Transverse colon (tissue), 4 donors: ENCODE results near the gene KRTAP10-6. TPM values are rescaled to one million over a fixed set of nuclear protein-coding genes. Genes with fewer than 3 reads are reported as not detected.

ENCODE experiments used
- DNase-seq: peaks from one replicate; pipeline ENCODE4 v3.0.0-alpha.2; 2019
- H3K27ac ChIP-seq, 4 donors: fragments of 200-600 bp; sonication (generic); 2 replicates each; pipeline ENCODE4 v1.5.1; 2016 to 2018; ENCODE audit warnings: inconsistent platforms in 4 of 4
- H3K27me3 ChIP-seq: fragments of 200-600 bp; sonication (generic); 2 replicates; pipeline ENCODE4 v1.5.1; 2017; ENCODE audit warnings: inconsistent platforms
- H3K36me3 ChIP-seq, 4 donors: fragments of 200-600 bp; sonication (generic); 2 replicates each; pipeline ENCODE4 v1.5.1; 2017 to 2019; ENCODE audit warnings: inconsistent platforms in 4 of 4
- H3K4me1 ChIP-seq, 4 donors: fragments of 200-600 bp; sonication (generic); 2 replicates each; pipeline ENCODE4 v1.5.1; 2017 to 2020; ENCODE audit warnings: inconsistent platforms in 4 of 4
- H3K4me3 ChIP-seq, 4 donors: fragments of 200-600 bp; sonication (generic); 1 replicate in 1 of 4; 2 replicates in 3 of 4; pipeline versions ENCODE4 v1.5.1 to v1.6.1; 2017 to 2019; ENCODE audit warnings: inconsistent platforms in 4 of 4
- H3K9me3 ChIP-seq, 2 donors: fragments of 200-600 bp; sonication (generic); 2 replicates each; pipeline ENCODE4 v1.5.1; 2017 to 2019; ENCODE audit warnings: inconsistent platforms in 2 of 2
- EP300 ChIP-seq: sonication (generic); formaldehyde crosslinking; IDR thresholded peaks from one replicate; pipeline ENCODE4 v1.6.1; 2017; ENCODE audit warnings: antibody characterized with exemption, low read depth
- POLR2A ChIP-seq: fragments of 450-650 bp; IDR thresholded peaks from one replicate; pipeline ENCODE4 v1.6.1; 2016; ENCODE audit warnings: antibody characterized with exemption, mild to moderate bottlenecking, moderate library complexity
- POLR2AphosphoS5 ChIP-seq, 3 donors: sonication (generic); formaldehyde crosslinking; IDR thresholded peaks; one replicate each; pipeline ENCODE4 v1.6.1; 2016; ENCODE audit warnings: antibody characterized with exemption in 3 of 3
- WGBS, 2 donors: methylation state at CpG; one replicate each; pipeline ENCODE4 v1.1.5; 2018; ENCODE audit warnings: low coverage in 1 of 2; 5-methylcytosine and 5-hydroxymethylcytosine counted together
- in situ Hi-C, 4 donors: fragments of 200-750 bp; cut with MboI; loops; one replicate each; pipeline versions ENCODE4 v1.15.0 to v1.15.1; 2017; ENCODE audit warnings: low sequenced_read_pairs in 3 of 4, low pct_ligation_motif_present in 1 of 4, low pct_unique_long_range_greater_than_20kb in 1 of 4
- intact Hi-C: fragments of 100-400 bp; cut with DNase I; formaldehyde crosslinking; loops from one replicate; pipeline ENCODE4 v1.15.1; 2023; ENCODE audit warnings: low total_unique reads
- total RNA-seq, 4 donors: library from RNA; depleted of rRNA; stranded (reverse); fragments of >200 nt; gene quantifications; one replicate each; pipeline ENCODE4 v1.1.0, GENCODE V29; 2016
- TF ChIP-seq, protein P1 (sequence below), 5 experiments: fragments of 200-600 bp in 3 of 5; fragments of 450-650 bp in 2 of 5; sonication (generic) in 3 of 5; IDR thresholded peaks; 1 replicate in 2 of 5; 2 replicates in 3 of 5; pipeline ENCODE4 v1.5.1; 2016 to 2017; ENCODE audit warnings: antibody characterized with exemption in 5 of 5, inconsistent platforms in 3 of 5, mild to moderate bottlenecking in 2 of 5, moderate library complexity in 1 of 5

KRTAP10-6 gene
- total RNA-seq, 4 donors from 2014 or later: not detected

DNA sequence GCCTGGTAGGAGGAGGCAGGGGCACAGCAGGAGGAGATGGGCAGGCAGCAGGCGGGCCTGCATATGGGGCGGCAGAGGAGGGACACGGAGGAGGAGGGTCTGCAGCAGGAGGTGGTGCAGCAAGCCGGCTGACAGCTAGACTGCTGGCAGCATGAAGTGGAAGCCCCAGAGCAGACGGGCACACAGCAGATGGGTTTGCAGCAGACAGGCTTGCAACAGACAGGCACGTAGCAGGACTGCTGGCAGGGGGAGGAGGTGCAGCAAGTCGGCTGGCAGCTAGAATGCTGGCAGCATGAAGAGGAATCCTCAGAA lies 12.5 kb downstream of the KRTAP10-6 start:
- Histone ChIP-seq H3K9me3 (peaks cover 9 to 12% of the 10 kb centered on the region in 2 donors), H3K27me3 (peaks cover 1% of the 10 kb centered on the region), H3K4me3 (no peak overlapping the region), H3K36me3 (no peaks in the 10 kb centered on the region), H3K4me1 (peaks cover 0 to 4% (median under 1%) of the 10 kb centered on the region in 4 donors), H3K27ac (no peak overlapping the region)
- WGBS, 2 donors: 62 to 100% methylated on average over 3 to 7 of the region's 7 CpGs
- TF ChIP-seq POLR2A (no peak), POLR2AphosphoS5 (IDR thresholded peaks at IDR 0.05) (no peak), EP300 (no peak)
- TF ChIP-seq, protein P1, sequence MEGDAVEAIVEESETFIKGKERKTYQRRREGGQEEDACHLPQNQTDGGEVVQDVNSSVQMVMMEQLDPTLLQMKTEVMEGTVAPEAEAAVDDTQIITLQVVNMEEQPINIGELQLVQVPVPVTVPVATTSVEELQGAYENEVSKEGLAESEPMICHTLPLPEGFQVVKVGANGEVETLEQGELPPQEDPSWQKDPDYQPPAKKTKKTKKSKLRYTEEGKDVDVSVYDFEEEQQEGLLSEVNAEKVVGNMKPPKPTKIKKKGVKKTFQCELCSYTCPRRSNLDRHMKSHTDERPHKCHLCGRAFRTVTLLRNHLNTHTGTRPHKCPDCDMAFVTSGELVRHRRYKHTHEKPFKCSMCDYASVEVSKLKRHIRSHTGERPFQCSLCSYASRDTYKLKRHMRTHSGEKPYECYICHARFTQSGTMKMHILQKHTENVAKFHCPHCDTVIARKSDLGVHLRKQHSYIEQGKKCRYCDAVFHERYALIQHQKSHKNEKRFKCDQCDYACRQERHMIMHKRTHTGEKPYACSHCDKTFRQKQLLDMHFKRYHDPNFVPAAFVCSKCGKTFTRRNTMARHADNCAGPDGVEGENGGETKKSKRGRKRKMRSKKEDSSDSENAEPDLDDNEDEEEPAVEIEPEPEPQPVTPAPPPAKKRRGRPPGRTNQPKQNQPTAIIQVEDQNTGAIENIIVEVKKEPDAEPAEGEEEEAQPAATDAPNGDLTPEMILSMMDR (IDR thresholded peaks at IDR 0.05): no peak
- in situ Hi-C loops: loop anchor here in 2 of 4 donors (25.0 kb wide), 1 partner anchor 108 kb away; the partner anchor contains the start of genes KRTAP10-12 (in 2 of the 2) and KRTAP12-1 (in 2 of the 2)
- no peak for DNase-seq
- intact Hi-C loops: no loop called here

DNA sequence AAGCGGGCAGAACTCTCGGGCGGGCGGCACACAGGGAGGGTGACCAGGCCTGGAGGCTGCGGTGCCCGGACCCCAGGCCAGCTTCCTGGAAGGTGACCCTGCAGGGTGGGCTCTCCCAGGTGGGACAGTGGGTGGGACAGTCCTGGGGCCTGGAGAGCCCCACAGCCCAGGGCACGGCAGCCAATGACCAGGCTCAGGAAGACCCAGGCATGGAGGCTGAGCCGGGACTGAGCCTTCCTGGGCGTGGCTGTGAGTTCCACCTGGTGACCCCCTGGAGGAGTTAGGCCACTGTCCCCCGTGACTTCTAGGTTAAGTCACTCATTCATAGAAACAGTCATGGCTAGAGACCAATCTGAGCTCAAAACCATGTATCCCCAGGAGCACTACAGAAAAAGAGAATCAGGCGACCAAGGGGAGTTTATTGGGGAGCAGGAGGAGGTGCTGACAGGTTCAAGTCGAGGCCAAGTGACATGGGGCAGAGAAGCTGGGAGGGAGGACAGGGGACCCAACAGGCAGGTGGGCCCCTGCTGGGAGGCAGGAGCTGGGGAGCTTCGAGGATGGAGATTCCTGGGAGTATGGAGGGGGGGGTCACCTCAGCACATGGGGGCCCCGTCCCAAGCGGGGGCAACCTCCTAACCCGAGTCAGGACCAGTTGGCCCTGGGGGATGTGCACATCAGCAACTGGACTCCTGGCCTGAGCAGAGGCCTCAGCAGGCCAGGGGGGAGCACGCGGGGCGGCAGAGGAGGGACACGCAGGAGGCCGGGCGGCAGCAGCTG lies 13.1 kb downstream of the KRTAP10-6 start:
- Histone ChIP-seq H3K9me3 (peaks cover 9 to 12% of the 10 kb centered on the region in 2 donors), H3K36me3 (no peaks in the 10 kb centered on the region), H3K27me3 (peaks cover 4% of the 10 kb centered on the region), H3K27ac (no peak overlapping the region), H3K4me1 (peaks cover 0 to 9% (median 6%) of the 10 kb centered on the region in 4 donors), H3K4me3 (no peak overlapping the region)
- in situ Hi-C loops: loop anchor here in 2 of 4 donors (25.0 kb wide), 1 partner anchor 108 kb away; the partner anchor contains the start of genes KRTAP10-12 (in 2 of the 2) and KRTAP12-1 (in 2 of the 2)
- 76% methylated on average over 18 of the region's 22 CpGs; no CpG with 5 or more reads in 1 of the 2 donors for WGBS, 2 donors
- no peak for DNase-seq
- TF ChIP-seq, protein P1 (IDR thresholded peaks at IDR 0.05): no peak
- TF ChIP-seq POLR2AphosphoS5 (IDR thresholded peaks at IDR 0.05) (no peak), EP300 (no peak), POLR2A (no peak)
- intact Hi-C loops: no loop called here

DNA sequence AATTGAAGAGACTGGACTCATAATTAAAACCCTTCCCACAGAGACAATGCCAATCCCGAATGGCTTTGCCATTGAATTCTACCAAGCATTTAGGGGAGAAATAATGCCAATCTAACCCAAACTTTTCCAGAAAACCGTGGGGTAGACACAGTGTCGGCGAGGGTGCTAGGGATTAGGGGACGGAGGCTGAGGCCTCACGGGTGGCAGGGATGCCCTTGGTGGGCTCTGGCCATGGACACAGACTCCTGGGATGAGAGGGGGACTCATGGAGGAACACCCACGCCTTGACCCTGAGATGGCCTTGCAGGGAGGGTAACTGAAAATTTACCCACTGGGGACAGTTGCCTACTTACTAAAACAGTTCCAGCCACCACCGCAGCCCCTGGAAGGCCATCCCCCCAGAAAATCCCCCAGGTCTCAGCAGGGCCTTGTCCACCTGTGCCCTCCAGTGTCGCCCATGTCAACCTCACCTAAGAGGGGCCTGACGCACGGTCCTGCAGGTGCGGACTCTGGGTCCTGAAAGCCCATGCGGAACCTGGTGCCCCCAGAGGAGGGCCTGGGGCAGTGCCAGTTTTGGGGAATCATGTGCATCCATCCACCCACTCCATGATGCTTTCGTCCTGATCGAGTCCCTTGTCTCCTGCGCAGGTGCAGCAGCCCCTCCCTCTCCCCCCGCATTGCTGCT lies 13.8 kb downstream of the KRTAP10-6 start:
- Histone ChIP-seq H3K27ac (no peak overlapping the region), H3K4me1 (peaks cover 0 to 11% (median 8%) of the 10 kb centered on the region in 4 donors), H3K9me3 (peaks cover 9 to 12% of the 10 kb centered on the region in 2 donors), H3K27me3 (peaks cover 4% of the 10 kb centered on the region), H3K4me3 (no peak overlapping the region), H3K36me3 (no peaks in the 10 kb centered on the region)
- intact Hi-C loops: no loop called here
- in situ Hi-C loops: loop anchor here in 2 of 4 donors (25.0 kb wide), 1 partner anchor 109 kb away; the partner anchor contains the start of genes KRTAP10-12 (in 2 of the 2) and KRTAP12-1 (in 2 of the 2)
- TF ChIP-seq, protein P1 (IDR thresholded peaks at IDR 0.05): no peak
- TF ChIP-seq POLR2AphosphoS5 (IDR thresholded peaks at IDR 0.05) (no peak), EP300 (no peak), POLR2A (no peak)
- WGBS, 2 donors: 80 to 93% methylated on average over 1 to 17 of the region's 17 CpGs
- DNase-seq: no peak

DNA sequence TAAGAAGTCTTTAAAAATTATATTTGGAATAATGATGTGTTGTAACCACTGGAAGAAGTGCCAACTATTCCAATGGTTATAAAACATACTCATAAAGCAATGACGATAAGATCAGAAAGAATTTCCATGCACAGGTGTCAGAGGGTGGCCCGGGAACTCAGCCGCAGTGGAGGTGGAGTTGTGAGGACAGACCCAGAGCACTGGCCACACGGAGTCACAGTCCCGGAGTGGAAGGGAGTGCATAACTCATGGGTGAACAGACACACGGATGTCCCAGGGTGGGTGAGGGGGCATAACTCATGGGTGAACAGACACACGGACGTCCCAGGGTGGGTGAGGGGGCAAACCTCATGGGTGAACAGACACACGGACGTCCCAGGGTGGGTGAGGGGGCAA lies 16.3 kb downstream of the KRTAP10-6 start:
- H3K9me3 ChIP-seq: peaks cover 3 to 4% of the 10 kb centered on the region in 2 donors
- H3K4me3 ChIP-seq: no peak overlapping the region
- no peaks in the 10 kb centered on the region for H3K36me3 ChIP-seq
- DNase-seq: no peak
- H3K4me1 ChIP-seq: peaks cover 0 to 11% (median 8%) of the 10 kb centered on the region in 4 donors
- peaks cover 4% of the 10 kb centered on the region for H3K27me3 ChIP-seq
- intact Hi-C loops: no loop called here
- WGBS, 2 donors: 65 to 79% methylated on average over 5 to 8 of the region's 10 CpGs
- TF ChIP-seq POLR2A (no peak), POLR2AphosphoS5 (IDR thresholded peaks at IDR 0.05) (no peak), EP300 (no peak)
- TF ChIP-seq, protein P1 (IDR thresholded peaks at IDR 0.05): no peak
- in situ Hi-C loops: loop anchor here in 2 of 4 donors (25.0 kb wide), 1 partner anchor 111 kb away; the partner anchor contains the start of genes KRTAP10-12 (in 2 of the 2) and KRTAP12-1 (in 2 of the 2)
- no peak overlapping the region for H3K27ac ChIP-seq
